GM23248 (cell line): ENCODE measurements around the gene NEGR1. TPM values are rescaled to one million over a fixed set of nuclear protein-coding genes. Genes with fewer than 3 reads are reported as not detected.
A peak's percentile ranks its signal among the peaks of the same experiment; 100 is the strongest.

Source experiments
- DNase-seq: peaks from one replicate; pipeline ENCODE4 v3.0.0-alpha.2; 2015
- H2AFZ ChIP-seq: fragments of 200-600 bp; sonication (generic); 2 replicates; pipeline ENCODE4 v1.6.1; 2016; ENCODE audit warnings: antibody characterized with exemption
- H3F3A ChIP-seq: fragments of 200-600 bp; sonication (generic); 2 replicates; pipeline ENCODE4 v1.6.1; 2016; ENCODE audit warnings: mild to moderate bottlenecking, antibody characterized with exemption, mixed run types; ENCODE audit not compliant: insufficient read depth
- H3K27ac ChIP-seq: fragments of 200-600 bp; sonication (generic); 2 replicates; pipeline ENCODE4 v1.5.1; 2016; ENCODE audit warnings: mild to moderate bottlenecking
- H3K27me3 ChIP-seq: fragments of 200-600 bp; sonication (generic); replicated peaks from 2 replicates; pipeline ENCODE4 v1.6.1; 2016; ENCODE audit warnings: mild to moderate bottlenecking; ENCODE audit not compliant: insufficient read depth
- H3K36me3 ChIP-seq: fragments of 200-600 bp; sonication (generic); 2 replicates; pipeline ENCODE4 v1.6.1; 2016; ENCODE audit warnings: low read depth, mild to moderate bottlenecking
- H3K4me1 ChIP-seq: fragments of 200-600 bp; sonication (generic); 2 replicates; pipeline ENCODE4 v1.6.1; 2016; ENCODE audit warnings: mild to moderate bottlenecking; ENCODE audit not compliant: insufficient read depth
- H3K4me2 ChIP-seq: fragments of 200-600 bp; sonication (generic); one replicate; pipeline ENCODE4 v1.6.1; 2016; ENCODE audit warnings: mild to moderate bottlenecking; ENCODE audit not compliant: unreplicated experiment
- H3K4me3 ChIP-seq: fragments of 200-600 bp; sonication (generic); 2 replicates; pipeline ENCODE4 v1.5.1; 2016; ENCODE audit warnings: mild to moderate bottlenecking
- H3K79me2 ChIP-seq: fragments of 200-600 bp; sonication (generic); 2 replicates; pipeline ENCODE4 v1.6.1; 2016; ENCODE audit warnings: mild to moderate bottlenecking; ENCODE audit not compliant: insufficient read depth
- H3K9ac ChIP-seq: fragments of 200-600 bp; sonication (generic); 2 replicates; pipeline ENCODE4 v1.6.1; 2016; ENCODE audit warnings: mild to moderate bottlenecking
- H3K9me2 ChIP-seq: fragments of 200-600 bp; sonication (generic); 2 replicates; pipeline ENCODE4 v1.6.1; 2016; ENCODE audit warnings: mixed run types, mild to moderate bottlenecking, moderate library complexity; ENCODE audit not compliant: insufficient read depth
- H3K9me3 ChIP-seq: fragments of 200-600 bp; sonication (generic); one replicate; pipeline ENCODE4 v1.6.1; 2017; ENCODE audit warnings: low read depth
- H4K20me1 ChIP-seq: fragments of 200-600 bp; sonication (generic); 2 replicates; pipeline ENCODE4 v1.6.0; 2016; ENCODE audit not compliant: insufficient read depth
- EZH2 ChIP-seq: fragments of 200-600 bp; sonication (generic); IDR thresholded peaks from 2 replicates; pipeline ENCODE4 v1.6.1; 2018; ENCODE audit warnings: antibody characterized with exemption, mild to moderate bottlenecking; ENCODE audit not compliant: insufficient read depth, poor library complexity, severe bottlenecking
- EZH2phosphoT487 ChIP-seq: fragments of 200-600 bp; sonication (generic); IDR thresholded peaks from 2 replicates; pipeline ENCODE4 v1.6.1; 2018; ENCODE audit warnings: antibody characterized with exemption, moderate library complexity, mild to moderate bottlenecking, low read depth; ENCODE audit not compliant: insufficient read depth
- WGBS, 2 experiments: methylation state at CpG; one replicate each; pipeline ENCODE4 v1.1.6; 2015 to 2017; ENCODE audit warnings: low lambda C conversion rate in 2 of 2, low coverage in 1 of 2; ENCODE audit errors: missing lambda C conversion rate in 2 of 2; 5-methylcytosine and 5-hydroxymethylcytosine counted together
- in situ Hi-C: fragments of 300-500 bp; cut with MboI; formaldehyde crosslinking; loops from 2 replicates; pipeline ENCODE4 v1.15.0; 2020
- polyA plus RNA-seq: library from polyadenylated mRNA; unstranded; fragments of >200 nt; fragmentation: Nextera tagmentation; extraction: Ambion mirVana; gene quantifications from 2 replicates; pipeline ENCODE4 v1.2.1, GENCODE V29; 2016
- total RNA-seq: library from RNA; depleted of rRNA; stranded (reverse); fragments of >200 nt; shearing (Covaris generic); gene quantifications from 2 replicates; pipeline ENCODE4 v1.2.3, GENCODE V29; 2014

NEGR1 gene
- total and polyA plus RNA-seq, 2 experiments from 2014 or later: 14.3 to 15.7 TPM

DNA sequence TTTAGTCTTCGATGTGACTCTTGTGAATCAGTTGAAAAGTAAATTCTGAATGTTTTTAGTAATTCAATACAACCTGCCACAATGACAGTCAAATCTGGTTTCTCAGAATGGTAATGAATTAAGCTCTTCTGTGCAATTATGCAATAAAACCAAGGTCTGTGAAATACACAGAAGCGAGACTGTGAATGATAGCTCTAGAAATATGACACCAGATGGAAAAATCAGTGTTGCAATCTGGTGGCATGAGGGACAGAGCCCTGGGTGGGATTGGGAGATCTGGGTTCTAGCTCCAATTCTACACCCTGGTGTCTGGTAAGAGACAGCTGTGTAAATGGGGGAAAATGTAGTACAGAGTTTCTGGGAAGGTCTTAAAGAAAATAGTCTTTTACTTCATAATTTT lies 615.1 kb downstream of the NEGR1 start:
- WGBS, 2 experiments: 63 to 65% methylated on average over 2 of the region's 2 CpGs

DNA sequence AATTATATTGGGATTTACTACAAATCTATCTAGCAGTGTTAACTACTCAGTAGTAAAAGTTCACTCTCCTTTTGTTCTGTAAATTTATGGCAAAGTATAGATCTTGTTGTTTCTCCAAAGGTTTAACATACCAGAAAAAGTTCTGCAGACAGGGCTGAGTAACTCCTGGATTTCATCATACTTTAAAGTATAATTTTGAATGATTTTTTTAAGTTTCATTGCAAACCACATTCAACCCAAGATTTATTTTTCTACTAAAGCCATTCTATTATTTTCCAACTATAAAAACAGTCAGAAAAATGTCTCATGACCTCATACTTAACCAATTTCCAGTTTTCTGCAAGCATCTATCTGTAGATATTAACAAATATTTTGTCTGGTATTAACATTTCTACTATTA lies 615.7 kb downstream of the NEGR1 start:
- Histone ChIP-seq H3K4me3 (no peak overlapping the region), H3F3A (no peaks in the 10 kb centered on the region), H3K4me2 (peak overlapping the region; percentile 12), H3K79me2 (no peaks in the 10 kb centered on the region), H3K4me1 (peaks cover 14% of the 10 kb centered on the region), H2AFZ (no peak overlapping the region), H3K9me3 (no peaks in the 10 kb centered on the region), H3K9ac (no peak overlapping the region), H3K36me3 (no peaks in the 10 kb centered on the region), H3K27me3 (no peaks in the 10 kb centered on the region), H4K20me1 (no peaks in the 10 kb centered on the region), H3K27ac (no peak overlapping the region; the same call in 1 of the 2 replicates), H3K9me2 (no peaks in the 10 kb centered on the region)
- TF ChIP-seq EZH2phosphoT487: no peak
- no peak for TF ChIP-seq EZH2
- in situ Hi-C loops: no loop called here
- peak; percentile 44 for DNase-seq

More for the DNA sequence above, 615.1 kb downstream of the NEGR1 start:
- H3K9me2 ChIP-seq: no peaks in the 10 kb centered on the region
- no peak overlapping the region for H2AFZ ChIP-seq
- in situ Hi-C loops: no loop called here
- no peaks in the 10 kb centered on the region for H3K27me3 ChIP-seq
- TF ChIP-seq EZH2 (no peak), EZH2phosphoT487 (no peak)
- no peaks in the 10 kb centered on the region for H3K36me3 ChIP-seq
- no peaks in the 10 kb centered on the region for H4K20me1 ChIP-seq
- no peak overlapping the region for H3K9ac ChIP-seq
- H3F3A ChIP-seq: no peaks in the 10 kb centered on the region
- H3K4me3 ChIP-seq: no peak overlapping the region
- H3K9me3 ChIP-seq: no peaks in the 10 kb centered on the region
- H3K27ac ChIP-seq: no peak overlapping the region; the same call in 1 of the 2 replicates
- DNase-seq: peak; percentile 44
- H3K4me1 ChIP-seq: peaks cover 14% of the 10 kb centered on the region
- H3K4me2 ChIP-seq: peak overlapping the region; percentile 12
- no peaks in the 10 kb centered on the region for H3K79me2 ChIP-seq

DNA sequence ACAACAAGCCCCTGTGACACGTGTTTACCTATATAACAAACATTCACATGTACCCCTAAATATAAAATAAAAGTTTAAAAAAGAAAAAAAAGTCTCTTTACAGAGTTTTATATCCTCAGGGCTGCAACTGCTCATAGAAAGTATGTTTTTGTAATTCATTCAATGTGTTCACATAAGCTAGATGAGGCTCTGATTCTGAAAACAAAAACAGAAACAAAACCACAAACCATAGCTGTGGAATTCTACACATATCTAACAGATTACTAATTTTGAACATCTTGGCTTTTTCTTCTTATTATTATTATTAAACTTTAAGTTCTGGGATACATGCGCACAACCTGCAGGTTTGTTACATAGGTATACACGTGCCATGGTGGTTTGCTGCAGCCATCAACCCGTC lies 621.9 kb downstream of the NEGR1 start:
- Histone ChIP-seq H3K4me1 (peaks cover 28% of the 10 kb centered on the region), H4K20me1 (no peaks in the 10 kb centered on the region), H3K27ac (no peak overlapping the region; the same call in 1 of the 2 replicates), H2AFZ (no peak overlapping the region), H3F3A (0 out of 2 replicates have a peak, but pooled peaks cover 5% of the 10 kb centered on the region), H3K9ac (no peak overlapping the region), H3K4me2 (peak overlapping the region; percentile 5), H3K4me3 (no peak overlapping the region), H3K9me2 (no peaks in the 10 kb centered on the region), H3K79me2 (no peaks in the 10 kb centered on the region), H3K36me3 (no peaks in the 10 kb centered on the region), H3K27me3 (no peaks in the 10 kb centered on the region), H3K9me3 (no peaks in the 10 kb centered on the region)
- 53 to 57% methylated on average over 4 of the region's 4 CpGs for WGBS, 2 experiments
- in situ Hi-C loops: no loop called here
- TF ChIP-seq EZH2phosphoT487 (0 out of 2 replicates have a peak, but pooled peaks have one; percentile 63), EZH2 (no peak)
- DNase-seq: peak; percentile 76

DNA sequence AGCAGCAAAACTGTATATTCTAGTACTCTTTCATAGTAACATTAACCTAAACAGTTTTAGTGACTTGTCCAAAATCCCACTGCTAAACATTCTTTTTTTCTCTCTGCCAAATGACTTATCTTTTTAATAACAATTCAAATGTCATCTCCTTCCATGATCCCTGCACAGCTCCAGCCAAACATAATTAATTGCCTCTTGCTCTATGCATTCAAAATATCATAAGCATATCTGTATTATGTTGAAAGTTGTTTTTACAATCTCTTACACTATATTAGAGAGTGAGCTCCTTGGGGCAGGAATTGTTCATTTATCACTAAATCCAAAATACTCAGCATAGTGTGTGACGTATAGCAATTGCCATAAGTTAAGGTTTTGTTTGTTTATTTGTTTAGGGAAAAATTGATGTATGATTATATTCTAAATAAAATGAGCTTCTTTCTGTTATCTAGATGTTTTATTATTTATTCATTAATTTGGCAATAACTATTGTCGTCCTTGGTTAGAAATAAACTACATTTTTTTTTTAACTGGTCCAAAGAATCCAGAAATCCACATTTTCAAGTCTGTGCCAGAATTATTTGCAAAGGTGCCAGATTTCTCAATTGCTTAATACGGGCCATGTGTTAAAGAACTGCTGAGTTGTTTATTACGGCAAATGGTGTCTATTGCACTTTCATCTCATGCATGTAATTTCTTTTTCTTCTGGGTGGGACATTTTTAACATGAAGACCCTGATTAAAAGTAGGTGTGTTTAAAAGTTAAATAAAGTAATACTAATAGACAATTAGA lies 624.3 kb downstream of the NEGR1 start:
- Histone ChIP-seq H3K4me1 (peaks cover 28% of the 10 kb centered on the region), H3K9ac (no peak overlapping the region), H2AFZ (no peak overlapping the region), H3K79me2 (no peaks in the 10 kb centered on the region), H3K9me2 (no peaks in the 10 kb centered on the region), H3K27ac (no peak overlapping the region), H3K27me3 (no peaks in the 10 kb centered on the region), H4K20me1 (no peaks in the 10 kb centered on the region), H3K4me3 (no peak overlapping the region), H3F3A (0 out of 2 replicates have a peak, but pooled peaks cover 5% of the 10 kb centered on the region), H3K9me3 (no peaks in the 10 kb centered on the region), H3K36me3 (no peaks in the 10 kb centered on the region), H3K4me2 (no peak overlapping the region)
- in situ Hi-C loops: no loop called here
- WGBS, 2 experiments: 45 to 55% methylated on average over 4 of the region's 4 CpGs
- peak; percentile 48 for DNase-seq
- TF ChIP-seq EZH2phosphoT487 (no peak), EZH2 (no peak)
